ENCODE results near the gene SSBP1. TPM values are rescaled to one million over a fixed set of nuclear protein-coding genes. Genes with fewer than 3 reads are reported as not detected.
A peak's percentile ranks its signal among the peaks of the same experiment; 100 is the strongest.

The SSBP1 gene
- total and polyA plus RNA-seq, 4 donors: 68.0 to 147 (median 80.1) TPM

DNA sequence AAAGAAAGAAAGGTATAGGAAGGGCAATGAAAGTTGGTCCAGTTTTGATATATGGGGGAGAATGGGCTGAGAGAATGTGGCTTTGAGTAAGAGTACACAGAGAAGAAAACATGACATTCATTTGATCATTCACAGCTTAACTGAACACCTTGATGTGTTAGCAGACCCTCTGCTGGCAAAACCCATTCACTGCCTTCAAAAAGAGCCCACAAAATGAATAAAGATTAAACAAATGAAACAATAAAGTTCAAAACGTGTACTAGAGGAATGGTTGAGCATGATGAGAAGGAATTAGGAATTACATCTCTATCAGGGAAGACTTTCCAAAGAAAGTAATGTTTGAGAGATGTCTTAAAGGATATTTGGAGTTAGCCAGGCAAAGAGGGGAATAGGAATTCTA is 27.9 kb upstream of the SSBP1 start:
- TF ChIP-seq ATF3 (IDR thresholded peaks at IDR 0.05): no peak
- peak; percentile 34 for TF ChIP-seq CTCF (IDR thresholded peaks at IDR 0.05; ENCODE audit: low read depth, low read length, missing input control)
- TF ChIP-seq RAD21 (IDR thresholded peaks at IDR 0.05): peak; percentile 58 to 59

GRCh38 chr7:141712603-141713255 is 25.4 kb upstream of the SSBP1 start:
- WGBS: 90% methylated on average over 5 of the region's 5 CpGs
- Histone ChIP-seq H3K9me3 (ENCODE audit: control insufficient read depth in 4 of 4, low read length in 3 of 4) (no peaks in the 10 kb centered on the region), H3K27ac (ENCODE audit: low read depth in 1 of 2, low read length in 2 of 2) (no peak overlapping the region), H3K9ac (ENCODE audit: low read depth in 1 of 2, low read length in 2 of 2) (no peak overlapping the region), H3K27me3 (ENCODE audit: control insufficient read depth in 4 of 4, insufficient read depth in 4 of 4, low read length in 3 of 4) (no peaks in the 10 kb centered on the region), H3K4me1 (ENCODE audit: control insufficient read depth in 4 of 4, insufficient read depth in 4 of 4, low read length in 3 of 4) (no peaks in the 10 kb centered on the region), H3K4me3 (ENCODE audit: low read depth in 1 of 3, low read length in 3 of 3) (no peak overlapping the region), H3K36me3 (ENCODE audit: control insufficient read depth in 4 of 4, insufficient read depth in 3 of 4, low read depth in 1 of 4, low read length in 3 of 4) (no peaks in the 10 kb centered on the region)
- TF ChIP-seq ATF3 (IDR thresholded peaks at IDR 0.05): no peak
- TF ChIP-seq MAX (IDR thresholded peaks at IDR 0.05): no peak
- TF ChIP-seq EGR1 (IDR thresholded peaks at IDR 0.05; ENCODE audit: low read depth in 2 of 2): no peak
- TF ChIP-seq, protein P1, sequence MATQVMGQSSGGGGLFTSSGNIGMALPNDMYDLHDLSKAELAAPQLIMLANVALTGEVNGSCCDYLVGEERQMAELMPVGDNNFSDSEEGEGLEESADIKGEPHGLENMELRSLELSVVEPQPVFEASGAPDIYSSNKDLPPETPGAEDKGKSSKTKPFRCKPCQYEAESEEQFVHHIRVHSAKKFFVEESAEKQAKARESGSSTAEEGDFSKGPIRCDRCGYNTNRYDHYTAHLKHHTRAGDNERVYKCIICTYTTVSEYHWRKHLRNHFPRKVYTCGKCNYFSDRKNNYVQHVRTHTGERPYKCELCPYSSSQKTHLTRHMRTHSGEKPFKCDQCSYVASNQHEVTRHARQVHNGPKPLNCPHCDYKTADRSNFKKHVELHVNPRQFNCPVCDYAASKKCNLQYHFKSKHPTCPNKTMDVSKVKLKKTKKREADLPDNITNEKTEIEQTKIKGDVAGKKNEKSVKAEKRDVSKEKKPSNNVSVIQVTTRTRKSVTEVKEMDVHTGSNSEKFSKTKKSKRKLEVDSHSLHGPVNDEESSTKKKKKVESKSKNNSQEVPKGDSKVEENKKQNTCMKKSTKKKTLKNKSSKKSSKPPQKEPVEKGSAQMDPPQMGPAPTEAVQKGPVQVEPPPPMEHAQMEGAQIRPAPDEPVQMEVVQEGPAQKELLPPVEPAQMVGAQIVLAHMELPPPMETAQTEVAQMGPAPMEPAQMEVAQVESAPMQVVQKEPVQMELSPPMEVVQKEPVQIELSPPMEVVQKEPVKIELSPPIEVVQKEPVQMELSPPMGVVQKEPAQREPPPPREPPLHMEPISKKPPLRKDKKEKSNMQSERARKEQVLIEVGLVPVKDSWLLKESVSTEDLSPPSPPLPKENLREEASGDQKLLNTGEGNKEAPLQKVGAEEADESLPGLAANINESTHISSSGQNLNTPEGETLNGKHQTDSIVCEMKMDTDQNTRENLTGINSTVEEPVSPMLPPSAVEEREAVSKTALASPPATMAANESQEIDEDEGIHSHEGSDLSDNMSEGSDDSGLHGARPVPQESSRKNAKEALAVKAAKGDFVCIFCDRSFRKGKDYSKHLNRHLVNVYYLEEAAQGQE (IDR thresholded peaks at IDR 0.05): no peak
- no peak for TF ChIP-seq SP1 (IDR thresholded peaks at IDR 0.05)
- TF ChIP-seq FOXA2 (IDR thresholded peaks at IDR 0.05): no peak
- TF ChIP-seq YY1 (IDR thresholded peaks at IDR 0.05): no peak
- TF ChIP-seq CTCF (IDR thresholded peaks at IDR 0.05; ENCODE audit: low read depth, low read length, missing input control): no peak
- no peak for TF ChIP-seq FOXA1 (IDR thresholded peaks at IDR 0.05)
- no peak for TF ChIP-seq GABPA (IDR thresholded peaks at IDR 0.05 in 1 of 2, conservative IDR thresholded peaks at IDR 0.05 in 1 of 2)
- no peak for TF ChIP-seq HNF4A (conservative IDR thresholded peaks at IDR 0.05)
- TF ChIP-seq NR2F2 (IDR thresholded peaks at IDR 0.05): no peak
- no peak for TF ChIP-seq ZBTB33 (IDR thresholded peaks at IDR 0.05)
- DNase-seq (ENCODE audit: low spot score): no peak

More for the DNA sequence above, 27.9 kb upstream of the SSBP1 start:
- DNase-seq (ENCODE audit: low spot score): no peak
- no peaks in the 10 kb centered on the region for H3K9me3 ChIP-seq (ENCODE audit: control insufficient read depth in 4 of 4, low read length in 3 of 4)
- no peak overlapping the region for H3K27ac ChIP-seq (ENCODE audit: low read depth in 1 of 2, low read length in 2 of 2)
- H3K4me1 ChIP-seq (ENCODE audit: control insufficient read depth in 4 of 4, insufficient read depth in 4 of 4, low read length in 3 of 4): no peaks in the 10 kb centered on the region
- H3K9ac ChIP-seq (ENCODE audit: low read depth in 1 of 2, low read length in 2 of 2): no peak overlapping the region
- H3K4me3 ChIP-seq (ENCODE audit: low read depth in 1 of 3, low read length in 3 of 3): no peak overlapping the region
- WGBS: 31% methylated on average over 1 of the region's 1 CpG
- no peaks in the 10 kb centered on the region for H3K36me3 ChIP-seq (ENCODE audit: control insufficient read depth in 4 of 4, insufficient read depth in 3 of 4, low read depth in 1 of 4, low read length in 3 of 4)
- no peaks in the 10 kb centered on the region for H3K27me3 ChIP-seq (ENCODE audit: control insufficient read depth in 4 of 4, insufficient read depth in 4 of 4, low read length in 3 of 4)

Measured in liver (tissue), 9 donors.